Upper lobe of left lung (tissue), 6 donors: ENCODE data around the gene TUB. TPM values are rescaled to one million over a fixed set of nuclear protein-coding genes. Genes with fewer than 3 reads are reported as not detected.

ENCODE experiments used
- ATAC-seq, 2 donors: fragments of 200-7000 bp; cut with Tn5 transposase; one replicate each; pipeline ENCODE4 v1.9.1; 2022; ENCODE audit warnings: mild to moderate bottlenecking in 2 of 2, moderate library complexity in 2 of 2; ENCODE audit not compliant: low FRiP score in 2 of 2
- DNase-seq, 2 donors: peaks; one replicate each; pipeline ENCODE4 v3.0.0-alpha.2; 2019 to 2020
- H3K27ac ChIP-seq, 4 donors: fragments of 200-600 bp; sonication (generic); one replicate each; pipeline ENCODE4 v1.5.1; 2016 to 2019
- H3K27me3 ChIP-seq, 4 donors: fragments of 200-600 bp; sonication (generic); one replicate each; pipeline ENCODE4 v1.5.1; 2017 to 2019
- H3K36me3 ChIP-seq, 4 donors: fragments of 200-600 bp; sonication (generic); one replicate each; pipeline ENCODE4 v1.5.1; 2016 to 2019
- H3K4me1 ChIP-seq, 4 donors: fragments of 200-600 bp; sonication (generic); one replicate each; pipeline ENCODE4 v1.5.1; 2018 to 2019
- H3K4me3 ChIP-seq, 4 donors: fragments of 200-600 bp; sonication (generic); one replicate each; pipeline ENCODE4 v1.5.1; 2017 to 2019; ENCODE audit warnings: mild to moderate bottlenecking in 2 of 4, moderate library complexity in 1 of 4
- H3K9me3 ChIP-seq, 4 donors: fragments of 200-600 bp; sonication (generic); one replicate each; pipeline ENCODE4 v1.5.1; 2018 to 2019
- CTCF ChIP-seq, 6 experiments: fragments of 450-650 bp in 4 of 6; fragments of 200-600 bp in 2 of 6; sonication (generic) in 2 of 6; IDR thresholded peaks; one replicate each; pipeline ENCODE4 v1.5.1; 2016 to 2019; ENCODE audit warnings: antibody characterized with exemption in 6 of 6
- EP300 ChIP-seq, 4 donors: sonication (generic); formaldehyde crosslinking; IDR thresholded peaks; one replicate each; pipeline ENCODE4 v1.5.1; 2017; ENCODE audit warnings: antibody characterized with exemption in 4 of 4, control low read depth in 2 of 4
- POLR2A ChIP-seq, 4 donors: fragments of 450-650 bp; IDR thresholded peaks; one replicate each; pipeline ENCODE4 v1.5.1; 2016 to 2017; ENCODE audit warnings: antibody characterized with exemption in 4 of 4, mild to moderate bottlenecking in 2 of 4
- POLR2AphosphoS5 ChIP-seq, 2 donors: sonication (generic); formaldehyde crosslinking; IDR thresholded peaks; one replicate each; pipeline ENCODE4 v1.5.1; 2017; ENCODE audit warnings: antibody characterized with exemption in 2 of 2
- WGBS, 2 donors: methylation state at CpG; one replicate each; pipeline ENCODE4 v1.1.5; 2017 to 2018; 5-methylcytosine and 5-hydroxymethylcytosine counted together
- total RNA-seq, 6 donors: library from RNA; depleted of rRNA in 4 of 6; stranded (reverse); fragments of >200 nt in 4 of 6; gene quantifications; one replicate each; pipeline versions ENCODE4 v1.1.0 to v1.2.1, GENCODE V29; 2016 to 2021
- donor health status: DM: no; HTN: no; CAD: no; lungs with moderate emphysema.
- donor health status: DM: no; HTN: yes; CAD: no; lungs with severe emphysema.

TUB gene
- total RNA-seq, 6 donors from 2014 or later = 2.6 to 9.1 (median 4.4) TPM

GRCh38 chr11:8059571-8060011 is 21.4 kb upstream of the TUB start:
- no peak overlapping the region for H3K27ac ChIP-seq
- no peak for DNase-seq
- H3K4me1 ChIP-seq = peaks cover 0 to 7% (median 3%) of the 10 kb centered on the region in 4 donors
- 47 to 60% methylated on average over 10 of the region's 10 CpGs for WGBS, 2 donors
- no peaks in the 10 kb centered on the region for H3K27me3 ChIP-seq
- no peaks in the 10 kb centered on the region for H3K9me3 ChIP-seq
- no peaks in the 10 kb centered on the region for H3K36me3 ChIP-seq
- H3K4me3 ChIP-seq = no peak overlapping the region
- no peak for TF ChIP-seq POLR2A (IDR thresholded peaks at IDR 0.05)
- no peak for TF ChIP-seq CTCF (IDR thresholded peaks at IDR 0.05)
- TF ChIP-seq POLR2AphosphoS5 (IDR thresholded peaks at IDR 0.05) = no peak
- TF ChIP-seq EP300 (IDR thresholded peaks at IDR 0.05) = no peak
- no peak for ATAC-seq

GRCh38 chr11:8060146-8060719 is 20.8 kb upstream of the TUB start:
- Histone ChIP-seq H3K36me3 (no peaks in the 10 kb centered on the region), H3K9me3 (no peaks in the 10 kb centered on the region), H3K4me1 (peaks cover 0 to 7% (median 3%) of the 10 kb centered on the region in 4 donors), H3K27me3 (no peaks in the 10 kb centered on the region), H3K27ac (no peak overlapping the region), H3K4me3 (no peak overlapping the region)
- WGBS, 2 donors = 68 to 73% methylated on average over 3 of the region's 3 CpGs
- TF ChIP-seq CTCF (IDR thresholded peaks at IDR 0.05) (no peak), EP300 (IDR thresholded peaks at IDR 0.05) (no peak), POLR2A (IDR thresholded peaks at IDR 0.05) (no peak), POLR2AphosphoS5 (IDR thresholded peaks at IDR 0.05) (no peak)
- ATAC-seq (no peak), DNase-seq (no peak)

GRCh38 chr11:8060801-8061554 is 20.0 kb upstream of the TUB start:
- H3K27ac ChIP-seq = no peak overlapping the region
- H3K36me3 ChIP-seq = no peaks in the 10 kb centered on the region
- ATAC-seq (peak in 1 of 2 donors; percentile 28), DNase-seq (no peak)
- TF ChIP-seq POLR2A (IDR thresholded peaks at IDR 0.05) (no peak), POLR2AphosphoS5 (IDR thresholded peaks at IDR 0.05) (no peak), EP300 (IDR thresholded peaks at IDR 0.05) (no peak), CTCF (IDR thresholded peaks at IDR 0.05) (no peak)
- 73 to 87% methylated on average over 10 to 12 of the region's 12 CpGs for WGBS, 2 donors
- H3K4me1 ChIP-seq = peaks cover 0 to 7% (median 3%) of the 10 kb centered on the region in 4 donors
- no peaks in the 10 kb centered on the region for H3K9me3 ChIP-seq
- no peaks in the 10 kb centered on the region for H3K27me3 ChIP-seq
- H3K4me3 ChIP-seq = no peak overlapping the region

- Histone ChIP-seq H3K4me3 (no peak overlapping the region), H3K27me3 (no peaks in the 10 kb centered on the region), H3K36me3 (no peaks in the 10 kb centered on the region), H3K4me1 (peaks cover 0 to 7% (median 3%) of the 10 kb centered on the region in 4 donors), H3K9me3 (no peaks in the 10 kb centered on the region), H3K27ac (no peak overlapping the region)
- WGBS, 2 donors = 91 to 92% methylated on average over 16 to 22 of the region's 22 CpGs
- peak in 1 of 2 donors; percentile 53 for DNase-seq
- no peak for ATAC-seq
- TF ChIP-seq EP300 (IDR thresholded peaks at IDR 0.05) (no peak), POLR2A (IDR thresholded peaks at IDR 0.05) (no peak), CTCF (IDR thresholded peaks at IDR 0.05) (no peak), POLR2AphosphoS5 (IDR thresholded peaks at IDR 0.05) (no peak)
Measured at GRCh38 chr11:8061555-8062428, 19.2 kb upstream of the TUB start.
